Measurements from ENCODE around the gene UNC13D. TPM values are rescaled to one million over a fixed set of nuclear protein-coding genes. Genes with fewer than 3 reads are reported as not detected.
A peak's percentile ranks its signal among the peaks of the same experiment; 100 is the strongest.

Gene UNC13D
- total and polyA plus RNA-seq, 7 donors: 1.7 to 12.8 (median 5.1) TPM

- no peak for TF ChIP-seq CTCF (IDR thresholded peaks at IDR 0.05)
- WGBS, 3 donors: 48 to 59% (median 52%) methylated on average over 2 of the region's 2 CpGs
- Histone ChIP-seq H3K36me3 (ENCODE audit: insufficient read depth in 1 of 2, low read depth in 1 of 2) (peaks cover 3 to 62% of the 10 kb centered on the region in 2 donors), H3K27me3 (ENCODE audit: insufficient read depth in 3 of 3, low read length in 2 of 3) (no peaks in the 10 kb centered on the region), H3K27ac (peak overlapping the region; percentile 10), H3K9me3 (no peaks in the 10 kb centered on the region), H3K4me3 (no peak overlapping the region), H3K4me1 (peaks cover 9% of the 10 kb centered on the region)
- no peak for ATAC-seq
- intact Hi-C loops (cut with DNase I): loop anchor here (5.0 kb wide), 1 partner anchor 37 kb away; no protein-coding TSS in a partner anchor
- no peak for DNase-seq
Measured at GRCh38 chr17:75824666-75825065, 19.5 kb downstream of the UNC13D start.

- Histone ChIP-seq H3K9me3 (no peaks in the 10 kb centered on the region), H3K4me3 (no peak overlapping the region), H3K27ac (no peak overlapping the region), H3K27me3 (ENCODE audit: insufficient read depth in 3 of 3, low read length in 2 of 3) (no peaks in the 10 kb centered on the region), H3K4me1 (peaks cover 9% of the 10 kb centered on the region), H3K36me3 (ENCODE audit: insufficient read depth in 1 of 2, low read depth in 1 of 2) (peaks cover 3 to 66% of the 10 kb centered on the region in 2 donors)
- ATAC-seq: no peak
- intact Hi-C loops (cut with DNase I): no loop called here
- no peak for TF ChIP-seq CTCF (IDR thresholded peaks at IDR 0.05)
- no peak for DNase-seq
- 81 to 88% (median 81%) methylated on average over 13 of the region's 13 CpGs for WGBS, 3 donors
Measured at GRCh38 chr17:75824050-75824552, 20.1 kb downstream of the UNC13D start.

- H3K36me3 ChIP-seq (ENCODE audit: insufficient read depth in 1 of 2, low read depth in 1 of 2): peaks cover 7 to 73% of the 10 kb centered on the region in 2 donors
- no peaks in the 10 kb centered on the region for H3K27me3 ChIP-seq (ENCODE audit: insufficient read depth in 3 of 3, low read length in 2 of 3)
- 85 to 90% (median 85%) methylated on average over 27 to 28 of the region's 28 CpGs for WGBS, 3 donors
- no peaks in the 10 kb centered on the region for H3K9me3 ChIP-seq
- TF ChIP-seq CTCF (IDR thresholded peaks at IDR 0.05): no peak
- H3K4me1 ChIP-seq: peaks cover 9% of the 10 kb centered on the region
- DNase-seq: no peak
- intact Hi-C loops (cut with DNase I): no loop called here
- no peak overlapping the region for H3K4me3 ChIP-seq
- H3K27ac ChIP-seq: no peak overlapping the region
- ATAC-seq: no peak
Measured at GRCh38 chr17:75823257-75824041, 20.8 kb downstream of the UNC13D start.

GRCh38 chr17:75822800-75823166 is 21.4 kb downstream of the UNC13D start:
- Histone ChIP-seq H3K27me3 (ENCODE audit: insufficient read depth in 3 of 3, low read length in 2 of 3) (no peaks in the 10 kb centered on the region), H3K9me3 (no peaks in the 10 kb centered on the region), H3K27ac (no peak overlapping the region), H3K4me3 (no peak overlapping the region), H3K36me3 (ENCODE audit: insufficient read depth in 1 of 2, low read depth in 1 of 2) (peaks cover 7 to 79% of the 10 kb centered on the region in 2 donors), H3K4me1 (peaks cover 9% of the 10 kb centered on the region)
- ATAC-seq: no peak
- WGBS, 3 donors: 87 to 95% (median 93%) methylated on average over 3 of the region's 3 CpGs
- DNase-seq: no peak
- intact Hi-C loops (cut with DNase I): no loop called here
- TF ChIP-seq CTCF (IDR thresholded peaks at IDR 0.05): no peak
